GM12875 (cell line): Measurements from ENCODE around the gene VKORC1.

Experiments
- H3K4me3 ChIP-seq: one replicate; pipeline ENCODE4 v1.5.1; 2011; ENCODE audit warnings: low read depth, low read length, control low read depth
- CTCF ChIP-seq: IDR thresholded peaks from 2 replicates; pipeline ENCODE4 v1.5.1; 2011; ENCODE audit warnings: low read depth, mild to moderate bottlenecking, control low read depth, inconsistent platforms, low read length, moderate library complexity, borderline replicate concordance; ENCODE audit not compliant: insufficient read depth

The VKORC1 gene

GRCh38 chr16:31087971-31088370 lies 6.6 kb downstream of the VKORC1 start:
- TF ChIP-seq CTCF, result no peak
- no peak overlapping the region for H3K4me3 ChIP-seq

- TF ChIP-seq CTCF, result no peak
Measured at GRCh38 chr16:31087481-31087880, 7.1 kb downstream of the VKORC1 start.

DNA sequence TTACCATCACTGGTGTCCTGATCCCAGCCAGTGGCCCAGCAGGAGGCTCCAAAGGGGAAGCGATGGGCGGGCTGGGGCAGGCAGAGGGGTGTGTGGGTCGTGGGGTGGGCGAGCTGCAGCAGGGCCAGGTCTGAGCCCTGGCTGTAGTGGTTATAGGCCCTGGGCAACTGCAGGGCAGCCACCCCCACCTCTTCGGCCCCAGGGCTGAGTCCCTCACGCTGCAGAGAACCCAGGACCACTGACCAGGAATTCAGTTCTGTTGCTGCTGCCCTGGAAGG lies 8.0 kb downstream of the VKORC1 start:
- no peak for TF ChIP-seq CTCF
- H3K4me3 ChIP-seq, result no peak overlapping the region

More at GRCh38 chr16:31087481-31087880, 7.1 kb downstream of the VKORC1 start:
- no peak overlapping the region for H3K4me3 ChIP-seq

GRCh38 chr16:31085873-31086628 lies 8.5 kb downstream of the VKORC1 start:
- no peak for TF ChIP-seq CTCF
- H3K4me3 ChIP-seq, result no peak overlapping the region

DNA sequence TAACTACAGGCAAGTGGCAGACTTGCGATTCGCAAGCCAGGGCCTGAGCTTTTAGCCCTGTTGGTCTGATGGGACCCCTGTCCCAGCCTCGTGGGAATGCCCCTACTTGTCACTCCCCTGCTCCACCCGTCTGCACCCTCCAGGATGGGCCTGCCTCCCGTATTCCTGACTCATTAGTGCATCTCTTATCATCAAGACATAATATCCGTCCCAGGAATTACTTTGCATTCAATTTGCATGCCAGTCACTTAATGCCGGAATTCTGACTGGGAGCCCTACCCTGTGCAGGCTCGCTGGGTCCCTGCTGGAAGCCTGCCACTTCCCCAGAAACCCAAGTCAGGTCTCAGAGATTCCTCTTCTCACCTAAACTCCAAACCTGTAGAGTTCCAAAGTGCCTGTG lies 9.2 kb downstream of the VKORC1 start:
- no peak for TF ChIP-seq CTCF

DNA sequence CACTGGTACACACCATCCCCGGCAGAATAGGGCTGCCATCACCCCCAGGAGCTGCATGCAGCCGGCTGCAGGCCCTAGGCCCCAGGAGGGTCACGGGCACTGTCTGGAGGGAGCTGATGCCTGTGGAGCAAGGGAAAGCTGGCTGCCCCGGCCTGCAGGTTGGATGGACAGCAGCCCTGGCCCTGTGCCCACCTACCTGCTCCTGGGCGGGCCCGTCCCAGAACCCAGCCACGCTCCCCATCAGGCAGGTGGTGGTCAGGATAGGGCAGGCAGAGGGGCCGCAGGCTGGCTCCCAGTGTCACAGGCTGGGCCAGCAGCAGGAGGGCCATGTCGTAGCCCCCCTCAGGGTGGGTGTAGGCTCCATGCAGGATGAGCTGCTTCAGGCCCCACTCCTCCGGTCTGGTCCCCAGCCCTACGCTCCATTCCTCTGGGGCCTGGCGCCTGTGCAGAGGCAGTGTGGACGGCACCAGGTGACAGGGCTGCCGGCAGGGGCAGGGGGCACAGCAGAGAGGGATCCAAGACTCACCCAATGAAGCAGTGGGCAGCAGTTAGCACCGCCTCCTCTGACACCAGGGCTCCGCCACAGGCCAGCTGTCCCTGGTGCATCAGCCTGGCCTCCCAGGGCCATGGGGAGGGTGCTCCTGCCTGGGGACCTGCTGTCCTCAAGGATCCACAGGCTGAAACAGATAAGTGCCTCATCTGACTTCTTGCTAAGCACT lies 9.9 kb downstream of the VKORC1 start:
- H3K4me3 ChIP-seq, result no peak overlapping the region
- TF ChIP-seq CTCF, result no peak

More for the DNA sequence above, 9.2 kb downstream of the VKORC1 start:
- no peak overlapping the region for H3K4me3 ChIP-seq

- no peak overlapping the region for H3K4me3 ChIP-seq
- no peak for TF ChIP-seq CTCF
Measured at GRCh38 chr16:31083981-31084380, 10.6 kb downstream of the VKORC1 start.
